HepG2 (cell line): ENCODE results near the gene CAPG. TPM values are rescaled to one million over a fixed set of nuclear protein-coding genes. Genes with fewer than 3 reads are reported as not detected.

ENCODE experiments used
- DNMT1 ChIP-seq: sonication (generic); formaldehyde crosslinking; IDR thresholded peaks from 2 replicates; pipeline ENCODE4 v1.5.1; 2020; ENCODE audit warnings: mild to moderate bottlenecking, missing genetic modification reagents
- EEA1 ChIP-seq: sonication (generic); formaldehyde crosslinking; IDR thresholded peaks from 2 replicates; pipeline ENCODE4 v1.5.1; 2020; ENCODE audit warnings: mild to moderate bottlenecking, missing genetic modification reagents, borderline replicate concordance
- FOSL2 ChIP-seq: sonication (generic); formaldehyde crosslinking; IDR thresholded peaks from 2 replicates; pipeline ENCODE4 v1.4.0; 2020; ENCODE audit warnings: missing genetic modification reagents
- FOXO4 ChIP-seq: sonication (generic); formaldehyde crosslinking; conservative IDR thresholded peaks from 2 replicates; pipeline ENCODE4 v1.8.1; 2023; ENCODE audit warnings: missing genetic modification reagents
- HIVEP1 ChIP-seq: sonication (generic); formaldehyde crosslinking; IDR thresholded peaks from 2 replicates; pipeline ENCODE4 v1.4.0; 2020; ENCODE audit warnings: mild to moderate bottlenecking, missing genetic modification reagents
- HMG20B ChIP-seq: conservative IDR thresholded peaks from 2 replicates; pipeline ENCODE4 v1.6.1; 2016; ENCODE audit warnings: missing genetic modification reagents, missing compliant biosample characterization
- IKZF4 ChIP-seq: sonication (generic); formaldehyde crosslinking; IDR thresholded peaks from 2 replicates; pipeline ENCODE4 v1.5.1; 2020; ENCODE audit warnings: borderline replicate concordance, mild to moderate bottlenecking, low read depth, missing genetic modification reagents; ENCODE audit errors: not compliant biosample characterization
- JUND ChIP-seq: sonication (generic); formaldehyde crosslinking; IDR thresholded peaks from 2 replicates; pipeline ENCODE4 v1.8.0; 2022; ENCODE audit warnings: mild to moderate bottlenecking, missing genetic modification reagents
- NCOA1 ChIP-seq: sonication (generic); formaldehyde crosslinking; IDR thresholded peaks from 2 replicates; pipeline ENCODE4 v1.9.0; 2021; ENCODE audit warnings: missing genetic modification reagents
- NFE2L2 ChIP-seq: fragments of 150-350 bp; IDR thresholded peaks from 2 replicates; pipeline ENCODE4 v1.6.1; 2014; ENCODE audit warnings: low read length
- PBX2 ChIP-seq: IDR thresholded peaks from 2 replicates; pipeline ENCODE4 v1.6.1; 2016; ENCODE audit warnings: control low read depth
- PPARG ChIP-seq: conservative IDR thresholded peaks from 2 replicates; pipeline ENCODE4 v1.6.1; 2016; ENCODE audit warnings: missing biosample characterization, missing genetic modification reagents
- RARG ChIP-seq: sonication (generic); formaldehyde crosslinking; IDR thresholded peaks from 2 replicates; pipeline ENCODE4 v1.4.0; 2020; ENCODE audit warnings: low read depth, mild to moderate bottlenecking, missing genetic modification reagents
- SIN3A ChIP-seq: IDR thresholded peaks from 2 replicates; pipeline ENCODE4 v1.6.1; 2011; ENCODE audit warnings: low read depth, mild to moderate bottlenecking, control low read depth, low read length, borderline replicate concordance
- ZBTB14 ChIP-seq: sonication (generic); formaldehyde crosslinking; IDR thresholded peaks from 2 replicates; pipeline ENCODE4 v1.4.0; 2020; ENCODE audit warnings: missing genetic modification reagents
- ZFP82 ChIP-seq: sonication (generic); formaldehyde crosslinking; IDR thresholded peaks from 2 replicates; pipeline ENCODE4 v1.5.1; 2020; ENCODE audit warnings: mild to moderate bottlenecking, missing genetic modification reagents, borderline replicate concordance
- ZMYM4 ChIP-seq: sonication (generic); formaldehyde crosslinking; IDR thresholded peaks from 2 replicates; pipeline ENCODE4 v1.8.1; 2023; ENCODE audit warnings: mild to moderate bottlenecking, missing genetic modification reagents
- ZNF30 ChIP-seq: sonication (generic); formaldehyde crosslinking; IDR thresholded peaks from 2 replicates; pipeline ENCODE4 v1.5.0; 2020; ENCODE audit warnings: mild to moderate bottlenecking, missing genetic modification reagents
- ZNF414 ChIP-seq: sonication (generic); formaldehyde crosslinking; IDR thresholded peaks from 2 replicates; pipeline ENCODE4 v1.5.0; 2020; ENCODE audit warnings: missing genetic modification reagents
- ZNF430 ChIP-seq: sonication (generic); formaldehyde crosslinking; IDR thresholded peaks from 2 replicates; pipeline ENCODE4 v1.9.0; 2021; ENCODE audit warnings: mild to moderate bottlenecking, missing genetic modification reagents
- ZNF740 ChIP-seq: sonication (generic); formaldehyde crosslinking; IDR thresholded peaks from 2 replicates; pipeline ENCODE4 v1.4.0; 2020; ENCODE audit warnings: missing genetic modification reagents
- polyA plus RNA-seq, 8 experiments: library from polyadenylated mRNA; depleted of rRNA in 3 of 8; stranded (reverse) in 7 of 8; unstranded in 1 of 8; fragments of >200 nt; fragmentation: Illumina TruSeq in 4 of 8; extraction: Trizol in 4 of 8; gene quantifications; 2 replicates each; pipeline versions ENCODE4 v1.2.1 to v1.2.3, GENCODE V29; 2011 to 2016; ENCODE audit warnings: low read depth in 4 of 8, missing spikeins in 1 of 8, mixed read lengths in 1 of 8; ENCODE audit not compliant: insufficient read depth in 1 of 8
- total RNA-seq, 5 experiments: library from RNA; depleted of rRNA; stranded (reverse); fragments of >200 nt; fragmentation: Illumina TruSeq; extraction: Trizol; gene quantifications; 2 replicates each; pipeline ENCODE4 v1.2.3, GENCODE V29; 2016; ENCODE audit warnings: low read depth in 1 of 5

CAPG gene
- total and polyA plus RNA-seq, 2 of the 13 experiments (the other 11 are each of a cell fraction or from before 2014, with no cell fraction given), result 12.7 to 18.2 TPM

GRCh38 chr2:85353876-85354285 is 56.3 kb downstream of the CAPG start (continued):
- TF ChIP-seq HIVEP1 (CRISPR knock-in tag) (peak; percentile 14; the same call in 1 of the 2 replicates), ZMYM4 (peak; percentile 76; the same call in 1 of the 2 replicates), JUND (CRISPR knock-in tag) (0 out of 2 replicates have a peak, but pooled peaks have one; percentile 23), DNMT1 (CRISPR knock-in tag) (no peak; the same call in 1 of the 2 replicates), IKZF4 (peak; percentile 14), ZNF430 (CRISPR knock-in tag) (no peak), ZBTB14 (CRISPR knock-in tag) (0 out of 2 replicates have a peak, but pooled peaks have one; percentile 4), FOSL2 (CRISPR knock-in tag) (peak; percentile 71), PBX2 (CRISPR knock-in tag) (0 out of 2 replicates have a peak, but pooled peaks have one; percentile 16), PPARG (peak; percentile 78), NFE2L2 (no peak), ZNF30 (peak; percentile 91; the same call in 1 of the 2 replicates), EEA1 (CRISPR knock-in tag) (peak; percentile 44; the same call in 1 of the 2 replicates), FOXO4 (peak; percentile 98; the same call in 1 of the 2 replicates), SIN3A (peak; percentile 14; the same call in 1 of the 2 replicates), NCOA1 (CRISPR knock-in tag) (0 out of 2 replicates have a peak, but pooled peaks have one; percentile 44), HMG20B (0 out of 2 replicates have a peak, but pooled peaks have one; percentile 30), ZNF414 (peak; percentile 56; the same call in 1 of the 2 replicates), RARG (no peak), ZNF740 (CRISPR knock-in tag) (peak; percentile 27; the same call in 1 of the 2 replicates), ZFP82 (CRISPR knock-in tag) (peak; percentile 57; the same call in 1 of the 2 replicates)
